WTC11 (cell line): ENCODE measurements around the gene LRMDA. TPM values are rescaled to one million over a fixed set of nuclear protein-coding genes. Genes with fewer than 3 reads are reported as not detected.

Source experiments
- ATAC-seq: fragments of 200-7000 bp; cut with Tn5 transposase; 2 replicates; pipeline ENCODE4 v1.10.0; 2021; ENCODE audit warnings: mild to moderate bottlenecking, moderate library complexity
- CTCF ChIA-PET: fragments of 300-600 bp; sonication (Branson Sonifier 250); formaldehyde crosslinking; loops from one replicate; lab custom pipeline; 2021; ENCODE audit warnings: antibody characterized with exemption; lab: Charles Lee
- POLR2A ChIA-PET: fragments of 350-600 bp; sonication (Branson Sonifier 250); formaldehyde crosslinking; loops from one replicate; lab custom pipeline; 2021; ENCODE audit warnings: antibody characterized with exemption; lab: Charles Lee
- DNase-seq: peaks from one replicate; pipeline ENCODE4 v3.0.0; 2021; ENCODE audit warnings: low spot score
- H3K27ac Mint-ChIP-seq: 2 replicates; pipeline ENCODE4 v1.8.0; 2021; ENCODE audit warnings: mixed read lengths
- H3K27me3 Mint-ChIP-seq: 2 replicates; pipeline ENCODE4 v1.8.0; 2021; ENCODE audit warnings: low read depth, mild to moderate bottlenecking, moderate library complexity, mixed read lengths
- H3K36me3 Mint-ChIP-seq: 2 replicates; pipeline ENCODE4 v1.8.0; 2021; ENCODE audit warnings: mixed read lengths
- H3K4me1 Mint-ChIP-seq: 2 replicates; pipeline ENCODE4 v1.8.0; 2022; ENCODE audit warnings: mixed read lengths
- H3K4me3 Mint-ChIP-seq: 2 replicates; pipeline ENCODE4 v1.8.0; 2021; ENCODE audit warnings: mild to moderate bottlenecking, moderate library complexity, mixed read lengths
- H3K9me3 Mint-ChIP-seq: 2 replicates; pipeline ENCODE4 v1.8.0; 2021; ENCODE audit warnings: mixed read lengths
- ETV6 ChIP-seq: sonication (generic); formaldehyde crosslinking; IDR thresholded peaks from 2 replicates; pipeline ENCODE4 v1.8.1; 2022; ENCODE audit warnings: mild to moderate bottlenecking, missing genetic modification reagents
- FOXP1 ChIP-seq: sonication (generic); formaldehyde crosslinking; IDR thresholded peaks from 2 replicates; pipeline ENCODE4 v1.8.0; 2022; ENCODE audit warnings: missing genetic modification reagents, mild to moderate bottlenecking, moderate library complexity, borderline replicate concordance
- KAT7 ChIP-seq: sonication (generic); formaldehyde crosslinking; IDR thresholded peaks from 2 replicates; pipeline ENCODE4 v1.8.1; 2023; ENCODE audit warnings: missing genetic modification reagents, mild to moderate bottlenecking, borderline replicate concordance
- NFE2L1 ChIP-seq: sonication (generic); formaldehyde crosslinking; IDR thresholded peaks from 2 replicates; pipeline ENCODE4 v1.8.1; 2023; ENCODE audit warnings: missing genetic modification reagents
- NR3C1 ChIP-seq: sonication (generic); formaldehyde crosslinking; conservative IDR thresholded peaks from 2 replicates; pipeline ENCODE4 v1.8.1; 2023; ENCODE audit warnings: low read depth, mild to moderate bottlenecking, missing genetic modification reagents
- OVOL2 ChIP-seq: fragments of 250-450 bp; sonication (Bioruptor Pico); IDR thresholded peaks from 2 replicates; pipeline ENCODE4 v1.9.0; 2021; ENCODE audit warnings: mild to moderate bottlenecking, borderline replicate concordance
- PRRX2 ChIP-seq: fragments of 250-450 bp; sonication (Bioruptor Pico); IDR thresholded peaks from 2 replicates; pipeline ENCODE4 v1.8.0; 2021; ENCODE audit warnings: mild to moderate bottlenecking
- ZNF121 ChIP-seq: sonication (generic); formaldehyde crosslinking; IDR thresholded peaks from 2 replicates; pipeline ENCODE4 v1.8.0; 2023; ENCODE audit warnings: missing genetic modification reagents
- ZNF219 ChIP-seq: sonication (generic); formaldehyde crosslinking; IDR thresholded peaks from 2 replicates; pipeline ENCODE4 v1.8.0; 2023; ENCODE audit warnings: missing genetic modification reagents, mild to moderate bottlenecking, borderline replicate concordance
- ZNF671 ChIP-seq: fragments of 250-450 bp; sonication (Bioruptor Pico); IDR thresholded peaks from 2 replicates; pipeline ENCODE4 v1.8.0; 2021; ENCODE audit warnings: mild to moderate bottlenecking
- total RNA-seq: library from RNA; stranded (reverse); gene quantifications from 3 replicates; pipeline ENCODE4 v1.2.3, GENCODE V29; 2021
- TF ChIP-seq, protein P1 (sequence below): sonication (generic); formaldehyde crosslinking; IDR thresholded peaks from 2 replicates; pipeline ENCODE4 v1.8.0; 2022; ENCODE audit warnings: mild to moderate bottlenecking, missing genetic modification reagents
- TF ChIP-seq, protein P2 (sequence below): sonication (generic); formaldehyde crosslinking; IDR thresholded peaks from 2 replicates; pipeline ENCODE4 v1.8.0; 2023; ENCODE audit warnings: mild to moderate bottlenecking, missing genetic modification reagents
- TF ChIP-seq, protein P3 (sequence below): sonication (generic); formaldehyde crosslinking; IDR thresholded peaks from 2 replicates; pipeline ENCODE4 v1.8.1; 2022; ENCODE audit warnings: mild to moderate bottlenecking, moderate library complexity, missing genetic modification reagents
- TF ChIP-seq, protein P4 (sequence below): fragments of 250-450 bp; sonication (Bioruptor Pico); IDR thresholded peaks from 2 replicates; pipeline ENCODE4 v1.9.0; 2021; ENCODE audit warnings: mild to moderate bottlenecking
- TF ChIP-seq, protein P5 (sequence below): sonication (generic); formaldehyde crosslinking; IDR thresholded peaks from 2 replicates; pipeline ENCODE4 v1.8.0; 2022; ENCODE audit warnings: missing genetic modification reagents
- TF ChIP-seq, protein P6 (sequence below): fragments of 250-450 bp; sonication (Bioruptor Pico); IDR thresholded peaks from 2 replicates; pipeline ENCODE4 v1.9.0; 2021; ENCODE audit warnings: moderate library complexity, mild to moderate bottlenecking, inconsistent platforms, borderline replicate concordance
- TF ChIP-seq, protein P7 (sequence below): sonication (generic); formaldehyde crosslinking; IDR thresholded peaks from 2 replicates; pipeline ENCODE4 v1.8.0; 2023; ENCODE audit warnings: missing genetic modification reagents

Gene LRMDA
- total RNA-seq, 1 experiment from 2014 or later, result 0.92 TPM

DNA sequence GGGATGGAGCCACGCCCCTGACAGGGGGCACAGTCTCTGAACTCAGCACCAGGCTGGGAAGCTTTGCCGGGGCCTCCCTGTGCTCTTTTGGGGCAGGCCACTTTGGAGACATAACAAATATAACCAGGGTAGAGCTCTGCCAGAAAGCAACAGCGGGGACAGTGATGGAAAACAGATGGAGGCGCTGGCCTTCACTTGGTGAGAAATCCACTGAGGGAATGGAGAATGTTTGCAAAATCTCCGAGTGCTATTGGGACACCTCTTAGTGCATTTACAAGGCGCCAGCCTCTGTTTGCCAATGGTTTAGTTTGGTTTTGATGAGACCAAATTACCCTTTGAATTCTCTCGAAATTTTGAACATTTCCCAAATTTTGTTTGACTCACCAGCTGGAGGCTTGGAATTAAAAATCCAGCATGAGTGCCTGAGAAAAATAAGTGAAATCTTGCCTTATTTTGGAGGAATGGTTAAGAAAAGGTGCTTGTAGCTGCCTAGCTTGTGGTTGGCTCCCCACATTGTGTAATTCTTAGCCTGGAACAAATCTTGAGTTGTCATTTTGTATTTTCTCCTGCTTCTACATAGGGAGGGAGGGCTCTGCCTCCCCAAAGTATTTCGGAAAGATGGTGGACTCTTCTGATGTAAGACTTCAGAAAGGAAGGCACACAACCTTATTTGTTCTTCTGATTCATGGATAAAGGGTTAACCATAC, 980.5 kb downstream of the LRMDA start (continued):
- no peak for TF ChIP-seq OVOL2 (CRISPR knock-in tag)
- TF ChIP-seq, protein P1, sequence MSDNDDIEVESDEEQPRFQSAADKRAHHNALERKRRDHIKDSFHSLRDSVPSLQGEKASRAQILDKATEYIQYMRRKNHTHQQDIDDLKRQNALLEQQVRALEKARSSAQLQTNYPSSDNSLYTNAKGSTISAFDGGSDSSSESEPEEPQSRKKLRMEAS (CRISPR knock-in tag), result no peak
- TF ChIP-seq PRRX2 (CRISPR knock-in tag), result no peak
- TF ChIP-seq ETV6 (CRISPR knock-in tag), result no peak
- no peak for TF ChIP-seq FOXP1 (CRISPR knock-in tag)

DNA sequence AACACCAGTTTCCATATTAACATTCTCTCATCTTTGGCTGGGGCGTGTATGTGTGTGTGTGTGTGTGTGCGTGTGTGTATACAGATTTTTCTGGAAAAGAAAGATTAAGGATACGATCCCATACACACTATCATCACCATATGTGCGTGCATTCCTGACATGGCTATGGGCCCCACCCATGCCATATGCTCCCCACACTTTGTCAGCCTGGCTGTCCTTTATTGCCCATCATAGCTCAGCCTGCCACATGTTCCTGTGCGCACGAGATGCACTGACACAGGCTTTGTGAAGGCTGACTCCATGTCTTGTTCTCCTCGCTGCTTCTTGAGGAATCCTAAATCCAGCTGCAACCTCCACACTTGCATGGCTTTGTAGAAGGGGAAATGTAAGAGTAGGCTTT, 984.1 kb downstream of the LRMDA start:
- H3K4me1 Mint-ChIP-seq, result no peaks in the 10 kb centered on the region
- H3K36me3 Mint-ChIP-seq, result no peaks in the 10 kb centered on the region
- ChIA-PET POLR2A (no interaction called here), CTCF (no interaction called here)
- no peak for ATAC-seq
- no peaks in the 10 kb centered on the region; the same call in 1 of the 2 replicates for H3K27me3 Mint-ChIP-seq
- no peak overlapping the region for H3K4me3 Mint-ChIP-seq
- DNase-seq, result no peak
- H3K27ac Mint-ChIP-seq, result no peak overlapping the region
- peaks cover 11% of the 10 kb centered on the region for H3K9me3 Mint-ChIP-seq
- TF ChIP-seq ETV6 (CRISPR knock-in tag), result no peak
- TF ChIP-seq, protein P2, sequence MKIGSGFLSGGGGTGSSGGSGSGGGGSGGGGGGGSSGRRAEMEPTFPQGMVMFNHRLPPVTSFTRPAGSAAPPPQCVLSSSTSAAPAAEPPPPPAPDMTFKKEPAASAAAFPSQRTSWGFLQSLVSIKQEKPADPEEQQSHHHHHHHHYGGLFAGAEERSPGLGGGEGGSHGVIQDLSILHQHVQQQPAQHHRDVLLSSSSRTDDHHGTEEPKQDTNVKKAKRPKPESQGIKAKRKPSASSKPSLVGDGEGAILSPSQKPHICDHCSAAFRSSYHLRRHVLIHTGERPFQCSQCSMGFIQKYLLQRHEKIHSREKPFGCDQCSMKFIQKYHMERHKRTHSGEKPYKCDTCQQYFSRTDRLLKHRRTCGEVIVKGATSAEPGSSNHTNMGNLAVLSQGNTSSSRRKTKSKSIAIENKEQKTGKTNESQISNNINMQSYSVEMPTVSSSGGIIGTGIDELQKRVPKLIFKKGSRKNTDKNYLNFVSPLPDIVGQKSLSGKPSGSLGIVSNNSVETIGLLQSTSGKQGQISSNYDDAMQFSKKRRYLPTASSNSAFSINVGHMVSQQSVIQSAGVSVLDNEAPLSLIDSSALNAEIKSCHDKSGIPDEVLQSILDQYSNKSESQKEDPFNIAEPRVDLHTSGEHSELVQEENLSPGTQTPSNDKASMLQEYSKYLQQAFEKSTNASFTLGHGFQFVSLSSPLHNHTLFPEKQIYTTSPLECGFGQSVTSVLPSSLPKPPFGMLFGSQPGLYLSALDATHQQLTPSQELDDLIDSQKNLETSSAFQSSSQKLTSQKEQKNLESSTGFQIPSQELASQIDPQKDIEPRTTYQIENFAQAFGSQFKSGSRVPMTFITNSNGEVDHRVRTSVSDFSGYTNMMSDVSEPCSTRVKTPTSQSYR (CRISPR knock-in tag), result no peak

DNA sequence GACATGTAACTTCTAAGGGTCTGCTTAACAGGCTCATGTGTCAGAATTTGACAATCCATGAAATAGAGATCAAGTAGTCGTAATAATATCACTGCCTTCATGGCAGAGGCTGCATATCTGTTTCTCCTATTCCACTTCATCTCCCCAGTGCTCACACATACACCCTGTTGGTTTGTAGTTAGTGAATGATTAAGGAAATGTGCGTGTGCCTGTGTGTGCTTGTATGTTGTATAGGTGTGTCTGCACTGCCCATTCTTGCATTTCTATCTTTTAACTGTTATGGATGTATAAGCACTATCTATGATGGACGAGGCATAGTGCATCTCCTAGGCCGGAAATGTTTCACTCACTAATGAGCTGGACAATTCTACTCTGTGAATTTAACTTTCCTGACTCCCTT, 985.2 kb downstream of the LRMDA start:
- no peak for TF ChIP-seq ZNF219 (CRISPR knock-in tag)
- TF ChIP-seq NFE2L1 (CRISPR knock-in tag), result no peak
- no peak for TF ChIP-seq KAT7 (CRISPR knock-in tag)
- TF ChIP-seq ZNF671 (CRISPR knock-in tag), result no peak
- TF ChIP-seq NR3C1, result no peak
- TF ChIP-seq, protein P3, sequence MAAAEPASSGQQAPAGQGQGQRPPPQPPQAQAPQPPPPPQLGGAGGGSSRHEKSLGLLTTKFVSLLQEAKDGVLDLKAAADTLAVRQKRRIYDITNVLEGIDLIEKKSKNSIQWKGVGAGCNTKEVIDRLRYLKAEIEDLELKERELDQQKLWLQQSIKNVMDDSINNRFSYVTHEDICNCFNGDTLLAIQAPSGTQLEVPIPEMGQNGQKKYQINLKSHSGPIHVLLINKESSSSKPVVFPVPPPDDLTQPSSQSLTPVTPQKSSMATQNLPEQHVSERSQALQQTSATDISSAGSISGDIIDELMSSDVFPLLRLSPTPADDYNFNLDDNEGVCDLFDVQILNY (CRISPR knock-in tag), result no peak
- TF ChIP-seq, protein P4, sequence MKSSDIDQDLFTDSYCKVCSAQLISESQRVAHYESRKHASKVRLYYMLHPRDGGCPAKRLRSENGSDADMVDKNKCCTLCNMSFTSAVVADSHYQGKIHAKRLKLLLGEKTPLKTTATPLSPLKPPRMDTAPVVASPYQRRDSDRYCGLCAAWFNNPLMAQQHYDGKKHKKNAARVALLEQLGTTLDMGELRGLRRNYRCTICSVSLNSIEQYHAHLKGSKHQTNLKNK (CRISPR knock-in tag), result no peak
- TF ChIP-seq, protein P5, sequence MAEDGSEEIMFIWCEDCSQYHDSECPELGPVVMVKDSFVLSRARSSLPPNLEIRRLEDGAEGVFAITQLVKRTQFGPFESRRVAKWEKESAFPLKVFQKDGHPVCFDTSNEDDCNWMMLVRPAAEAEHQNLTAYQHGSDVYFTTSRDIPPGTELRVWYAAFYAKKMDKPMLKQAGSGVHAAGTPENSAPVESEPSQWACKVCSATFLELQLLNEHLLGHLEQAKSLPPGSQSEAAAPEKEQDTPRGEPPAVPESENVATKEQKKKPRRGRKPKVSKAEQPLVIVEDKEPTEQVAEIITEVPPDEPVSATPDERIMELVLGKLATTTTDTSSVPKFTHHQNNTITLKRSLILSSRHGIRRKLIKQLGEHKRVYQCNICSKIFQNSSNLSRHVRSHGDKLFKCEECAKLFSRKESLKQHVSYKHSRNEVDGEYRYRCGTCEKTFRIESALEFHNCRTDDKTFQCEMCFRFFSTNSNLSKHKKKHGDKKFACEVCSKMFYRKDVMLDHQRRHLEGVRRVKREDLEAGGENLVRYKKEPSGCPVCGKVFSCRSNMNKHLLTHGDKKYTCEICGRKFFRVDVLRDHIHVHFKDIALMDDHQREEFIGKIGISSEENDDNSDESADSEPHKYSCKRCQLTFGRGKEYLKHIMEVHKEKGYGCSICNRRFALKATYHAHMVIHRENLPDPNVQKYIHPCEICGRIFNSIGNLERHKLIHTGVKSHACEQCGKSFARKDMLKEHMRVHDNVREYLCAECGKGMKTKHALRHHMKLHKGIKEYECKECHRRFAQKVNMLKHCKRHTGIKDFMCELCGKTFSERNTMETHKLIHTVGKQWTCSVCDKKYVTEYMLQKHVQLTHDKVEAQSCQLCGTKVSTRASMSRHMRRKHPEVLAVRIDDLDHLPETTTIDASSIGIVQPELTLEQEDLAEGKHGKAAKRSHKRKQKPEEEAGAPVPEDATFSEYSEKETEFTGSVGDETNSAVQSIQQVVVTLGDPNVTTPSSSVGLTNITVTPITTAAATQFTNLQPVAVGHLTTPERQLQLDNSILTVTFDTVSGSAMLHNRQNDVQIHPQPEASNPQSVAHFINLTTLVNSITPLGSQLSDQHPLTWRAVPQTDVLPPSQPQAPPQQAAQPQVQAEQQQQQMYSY (CRISPR knock-in tag), result no peak
- TF ChIP-seq, protein P6, sequence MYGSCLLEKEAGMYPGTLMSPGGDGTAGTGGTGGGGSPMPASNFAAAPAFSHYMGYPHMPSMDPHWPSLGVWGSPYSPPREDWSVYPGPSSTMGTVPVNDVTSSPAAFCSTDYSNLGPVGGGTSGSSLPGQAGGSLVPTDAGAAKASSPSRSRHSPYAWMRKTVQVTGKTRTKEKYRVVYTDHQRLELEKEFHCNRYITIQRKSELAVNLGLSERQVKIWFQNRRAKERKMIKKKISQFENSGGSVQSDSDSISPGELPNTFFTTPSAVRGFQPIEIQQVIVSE (CRISPR knock-in tag), result no peak
- TF ChIP-seq, protein P7, sequence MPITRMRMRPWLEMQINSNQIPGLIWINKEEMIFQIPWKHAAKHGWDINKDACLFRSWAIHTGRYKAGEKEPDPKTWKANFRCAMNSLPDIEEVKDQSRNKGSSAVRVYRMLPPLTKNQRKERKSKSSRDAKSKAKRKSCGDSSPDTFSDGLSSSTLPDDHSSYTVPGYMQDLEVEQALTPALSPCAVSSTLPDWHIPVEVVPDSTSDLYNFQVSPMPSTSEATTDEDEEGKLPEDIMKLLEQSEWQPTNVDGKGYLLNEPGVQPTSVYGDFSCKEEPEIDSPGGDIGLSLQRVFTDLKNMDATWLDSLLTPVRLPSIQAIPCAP, result no peak
- TF ChIP-seq ZNF121, result no peak
- Mint-ChIP-seq H3K27ac (no peak overlapping the region), H3K4me1 (no peaks in the 10 kb centered on the region), H3K27me3 (no peaks in the 10 kb centered on the region; the same call in 1 of the 2 replicates), H3K36me3 (no peaks in the 10 kb centered on the region), H3K9me3 (peaks cover 11% of the 10 kb centered on the region), H3K4me3 (no peak overlapping the region)
- ChIA-PET CTCF (no interaction called here), POLR2A (no interaction called here)
- no peak for DNase-seq
- no peak for ATAC-seq
